ENCODE results near the gene SORCS1. TPM values are rescaled to one million over a fixed set of nuclear protein-coding genes. Genes with fewer than 3 reads are reported as not detected.

SORCS1 gene
- total RNA-seq, 1 experiment from 2014 or later, result not detected

DNA sequence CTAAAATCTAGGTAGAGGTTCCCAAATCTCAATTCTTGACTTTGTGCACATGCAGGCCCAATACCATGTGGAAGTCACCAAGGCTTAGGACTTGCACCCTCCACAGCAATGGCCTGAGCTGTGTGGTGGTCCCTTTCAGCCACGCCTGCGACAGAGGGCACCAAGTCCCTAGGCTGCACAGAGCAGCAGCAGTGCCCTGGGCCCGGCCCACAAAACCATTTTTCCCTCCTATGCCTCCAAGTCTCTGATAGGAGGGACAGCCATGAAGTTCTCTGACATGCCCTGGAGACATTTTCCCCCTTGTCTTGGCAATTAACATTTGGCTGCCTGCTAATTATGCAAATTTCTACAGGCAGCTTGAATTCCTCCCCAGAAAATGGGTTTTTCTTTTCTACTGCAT, 375.5 kb downstream of the SORCS1 start:
- Histone ChIP-seq H3K4me1 (ENCODE audit: control insufficient read depth in 1 of 2, insufficient read depth in 2 of 2, low read length in 2 of 2) (no peaks in the 10 kb centered on the region), H2AFZ (ENCODE audit: low read depth, low read length, poor library complexity, severe bottlenecking) (no peak overlapping the region), H4K20me1 (ENCODE audit: insufficient read depth) (no peaks in the 10 kb centered on the region), H3K4me2 (ENCODE audit: low read length) (no peak overlapping the region), H3K9ac (ENCODE audit: low read length) (no peak overlapping the region), H3K27me3 (ENCODE audit: insufficient read depth, low read length) (no peaks in the 10 kb centered on the region), H3K9me3 (ENCODE audit: control insufficient read depth in 1 of 2, insufficient read depth in 1 of 2, low read depth in 1 of 2, low read length in 2 of 2) (peaks cover 29 to 32% of the 10 kb centered on the region in 2 experiments; a peak in 2 of 4 replicates), H3K36me3 (ENCODE audit: control insufficient read depth in 1 of 2, insufficient read depth in 2 of 2, low read length in 2 of 2) (no peaks in the 10 kb centered on the region), H3K4me3 (replicated peaks in 1 of 2; ENCODE audit: low read depth in 1 of 2, low read length in 2 of 2) (no peak overlapping the region), H3K9me2 (ENCODE audit: insufficient read depth) (no peaks in the 10 kb centered on the region), H3K79me2 (ENCODE audit: insufficient read depth, low read length) (no peaks in the 10 kb centered on the region), H3K27ac (ENCODE audit: low read depth, low read length) (no peak overlapping the region)
- RAD21 ChIA-PET (ENCODE audit: low non-redundant PET in 1 of 2, low total read pairs in 2 of 2, uncharacterized antibody in 2 of 2, unreplicated experiment in 2 of 2), result no interaction called here
- intact Hi-C loops (cut with micrococcal nuclease), result no loop called here
- CTCF ChIA-PET, result no interaction called here
- BruUV-seq (replicated peaks), result no TSS peak
- POLR2A ChIA-PET, result no interaction called here
- ATAC-seq (no peak), DNase-seq (ENCODE audit: low read depth, low spot score) (no peak)
- TF ChIP-seq EGR1 (IDR thresholded peaks at IDR 0.05; ENCODE audit: low read depth) (no peak), FOSL1 (IDR thresholded peaks at IDR 0.05; ENCODE audit: low read depth) (no peak), YY1 (IDR thresholded peaks at IDR 0.05; ENCODE audit: extremely low read depth, insufficient replicate concordance, low read depth, low read length) (no peak), ZFX (IDR thresholded peaks at IDR 0.05) (no peak), SIN3A (IDR thresholded peaks at IDR 0.05; ENCODE audit: low read depth) (no peak), RAD21 (IDR thresholded peaks at IDR 0.05; ENCODE audit: low read depth) (no peak), EZH2 (IDR thresholded peaks at IDR 0.05) (no peak)
- TF ChIP-seq, protein P1, sequence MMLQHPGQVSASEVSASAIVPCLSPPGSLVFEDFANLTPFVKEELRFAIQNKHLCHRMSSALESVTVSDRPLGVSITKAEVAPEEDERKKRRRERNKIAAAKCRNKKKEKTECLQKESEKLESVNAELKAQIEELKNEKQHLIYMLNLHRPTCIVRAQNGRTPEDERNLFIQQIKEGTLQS (IDR thresholded peaks at IDR 0.05), result no peak

DNA sequence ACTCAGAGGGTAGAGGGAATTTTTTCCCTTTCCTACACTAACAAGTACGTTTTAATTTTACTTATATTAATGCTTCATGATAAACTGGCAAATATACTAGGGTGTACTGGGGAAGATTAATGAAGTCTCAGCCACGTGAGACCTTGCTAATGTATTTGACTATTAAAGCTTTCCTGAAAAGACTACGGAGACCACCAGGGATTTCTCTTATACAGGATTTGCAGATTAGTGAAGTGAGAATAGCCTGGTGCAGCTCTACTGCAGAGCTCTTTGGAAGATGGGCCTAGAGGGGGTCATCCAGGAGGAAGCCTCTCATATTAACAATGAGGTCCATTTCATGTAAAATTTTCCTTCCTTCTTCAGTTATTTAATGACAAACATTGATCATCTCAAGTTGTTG, 379.0 kb downstream of the SORCS1 start:
- intact Hi-C loops (cut with micrococcal nuclease), result no loop called here
- BruUV-seq (replicated peaks), result no TSS peak
- H4K20me1 ChIP-seq (ENCODE audit: insufficient read depth), result no peaks in the 10 kb centered on the region

More for the DNA sequence above, 379.0 kb downstream of the SORCS1 start:
- ChIA-PET CTCF (no interaction called here), RAD21 (ENCODE audit: low non-redundant PET in 1 of 2, low total read pairs in 2 of 2, uncharacterized antibody in 2 of 2, unreplicated experiment in 2 of 2) (no interaction called here), POLR2A (no interaction called here)
- Histone ChIP-seq H3K4me1 (ENCODE audit: control insufficient read depth in 1 of 2, insufficient read depth in 2 of 2, low read length in 2 of 2) (no peaks in the 10 kb centered on the region), H3K79me2 (ENCODE audit: insufficient read depth, low read length) (no peaks in the 10 kb centered on the region), H3K36me3 (ENCODE audit: control insufficient read depth in 1 of 2, insufficient read depth in 2 of 2, low read length in 2 of 2) (no peaks in the 10 kb centered on the region), H3K27ac (ENCODE audit: low read depth, low read length) (no peak overlapping the region), H3K27me3 (ENCODE audit: insufficient read depth, low read length) (no peaks in the 10 kb centered on the region), H3K9ac (ENCODE audit: low read length) (no peak overlapping the region), H3K4me3 (replicated peaks in 1 of 2; ENCODE audit: low read depth in 1 of 2, low read length in 2 of 2) (no peak overlapping the region), H3K9me2 (ENCODE audit: insufficient read depth) (no peaks in the 10 kb centered on the region), H3K9me3 (ENCODE audit: control insufficient read depth in 1 of 2, insufficient read depth in 1 of 2, low read depth in 1 of 2, low read length in 2 of 2) (peaks cover 33 to 48% of the 10 kb centered on the region in 2 experiments; a peak in 2 of 4 replicates), H3K4me2 (ENCODE audit: low read length) (no peak overlapping the region), H2AFZ (ENCODE audit: low read depth, low read length, poor library complexity, severe bottlenecking) (no peak overlapping the region)
- ATAC-seq (no peak), DNase-seq (ENCODE audit: low read depth, low spot score) (no peak)
- TF ChIP-seq EZH2phosphoT487 (IDR thresholded peaks at IDR 0.05; ENCODE audit: borderline replicate concordance) (no peak), YY1 (IDR thresholded peaks at IDR 0.05; ENCODE audit: extremely low read depth, insufficient replicate concordance, low read depth, low read length) (no peak), RAD21 (IDR thresholded peaks at IDR 0.05; ENCODE audit: low read depth) (no peak), SP1 (IDR thresholded peaks at IDR 0.05; ENCODE audit: low read depth) (no peak), ZFX (IDR thresholded peaks at IDR 0.05) (no peak), TCF7L2 (IDR thresholded peaks at IDR 0.05; ENCODE audit: borderline replicate concordance, extremely low read depth, insufficient read depth, insufficient read length) (no peak), POLR2AphosphoS5 (IDR thresholded peaks at IDR 0.05; ENCODE audit: low read depth, low read length) (no peak), ELF1 (IDR thresholded peaks at IDR 0.05; ENCODE audit: borderline replicate concordance, low read depth) (no peak), EGR1 (IDR thresholded peaks at IDR 0.05; ENCODE audit: low read depth) (no peak), SRF (IDR thresholded peaks at IDR 0.05; ENCODE audit: low read depth) (no peak), FOSL1 (IDR thresholded peaks at IDR 0.05; ENCODE audit: low read depth) (no peak), CBX3 (IDR thresholded peaks at IDR 0.05; ENCODE audit: low read depth) (no peak), SIN3A (IDR thresholded peaks at IDR 0.05; ENCODE audit: low read depth) (no peak)
- TF ChIP-seq, protein P2, sequence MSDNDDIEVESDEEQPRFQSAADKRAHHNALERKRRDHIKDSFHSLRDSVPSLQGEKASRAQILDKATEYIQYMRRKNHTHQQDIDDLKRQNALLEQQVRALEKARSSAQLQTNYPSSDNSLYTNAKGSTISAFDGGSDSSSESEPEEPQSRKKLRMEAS (IDR thresholded peaks at IDR 0.05), result no peak
- TF ChIP-seq, protein P1 (IDR thresholded peaks at IDR 0.05), result no peak

All from HCT116 (cell line).